Measurements from ENCODE around the gene C1orf50. TPM values are rescaled to one million over a fixed set of nuclear protein-coding genes. Genes with fewer than 3 reads are reported as not detected.

C1orf50 gene
- total RNA-seq, 2 experiments from 2014 or later, result 23.1 to 23.9 TPM

DNA sequence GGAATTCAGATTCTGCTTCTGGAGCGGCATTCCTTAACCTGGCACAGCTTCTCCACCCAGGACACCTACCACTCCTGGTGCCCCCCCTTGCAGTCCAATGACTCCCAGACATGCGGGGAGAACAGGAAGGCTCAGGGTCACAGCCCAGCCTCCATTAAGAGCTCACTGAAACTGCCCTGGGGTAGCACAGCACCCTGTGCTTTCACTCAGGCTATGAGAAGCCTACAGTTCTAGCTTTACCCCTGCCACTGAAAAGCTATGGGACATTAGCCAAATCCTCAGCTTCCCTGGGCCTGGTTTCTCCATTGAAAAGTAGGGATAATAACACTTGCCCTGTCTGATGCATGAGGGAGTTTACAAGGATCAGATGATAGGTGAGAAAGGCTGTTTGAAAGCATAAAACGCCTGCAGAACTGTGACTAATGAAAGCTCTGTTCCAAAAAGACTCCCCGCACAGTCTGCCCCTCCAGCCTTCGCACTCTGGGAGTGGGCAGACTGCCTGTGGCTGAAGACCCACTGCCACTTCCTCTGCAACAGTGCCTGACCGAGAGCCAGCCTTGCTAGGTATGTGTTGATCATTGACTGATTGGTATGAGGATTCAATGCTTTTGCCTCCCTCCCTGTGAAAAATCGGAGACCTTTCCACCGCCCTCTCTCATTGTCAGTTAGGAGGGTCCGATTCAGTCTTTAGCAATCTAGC is 24.3 kb upstream of the C1orf50 start:
- DNase-seq (no peak), ATAC-seq (ENCODE audit: poor library complexity) (no peak)
- Histone ChIP-seq H3K27me3 (ENCODE audit: control insufficient read depth in 1 of 2, insufficient read depth in 2 of 2, low read length in 2 of 2) (no peaks in the 10 kb centered on the region), H3K36me3 (ENCODE audit: insufficient read depth, low read length) (peaks cover 16% of the 10 kb centered on the region), H3K9me3 (ENCODE audit: control insufficient read depth in 1 of 2, insufficient read depth in 1 of 2, low read length in 2 of 2) (no peaks in the 10 kb centered on the region), H3K4me1 (ENCODE audit: insufficient read depth, low read length) (no peaks in the 10 kb centered on the region), H3K27ac (ENCODE audit: low read depth in 1 of 2, low read length in 2 of 2) (no peak overlapping the region), H3K4me3 (ENCODE audit: low read length) (no peak overlapping the region)
- intact Hi-C loops (cut with DNase I, micrococcal nuclease), result no loop called here
- CTCF ChIA-PET, result interaction anchor here (0.6 kb wide), 1 partner anchor 14 kb away, joined by 3 read pairs; no protein-coding TSS in a partner anchor
- Mint-ChIP-seq H3K9me3 (no peaks in the 10 kb centered on the region), H3K27me3 (no peaks in the 10 kb centered on the region), H3K4me3 (no peak overlapping the region), H3K4me1 (ENCODE audit: low read depth) (no peaks in the 10 kb centered on the region), H3K27ac (no peak overlapping the region), H3K36me3 (ENCODE audit: low read depth) (peaks cover 25% of the 10 kb centered on the region)
- TF ChIP-seq, protein P1, sequence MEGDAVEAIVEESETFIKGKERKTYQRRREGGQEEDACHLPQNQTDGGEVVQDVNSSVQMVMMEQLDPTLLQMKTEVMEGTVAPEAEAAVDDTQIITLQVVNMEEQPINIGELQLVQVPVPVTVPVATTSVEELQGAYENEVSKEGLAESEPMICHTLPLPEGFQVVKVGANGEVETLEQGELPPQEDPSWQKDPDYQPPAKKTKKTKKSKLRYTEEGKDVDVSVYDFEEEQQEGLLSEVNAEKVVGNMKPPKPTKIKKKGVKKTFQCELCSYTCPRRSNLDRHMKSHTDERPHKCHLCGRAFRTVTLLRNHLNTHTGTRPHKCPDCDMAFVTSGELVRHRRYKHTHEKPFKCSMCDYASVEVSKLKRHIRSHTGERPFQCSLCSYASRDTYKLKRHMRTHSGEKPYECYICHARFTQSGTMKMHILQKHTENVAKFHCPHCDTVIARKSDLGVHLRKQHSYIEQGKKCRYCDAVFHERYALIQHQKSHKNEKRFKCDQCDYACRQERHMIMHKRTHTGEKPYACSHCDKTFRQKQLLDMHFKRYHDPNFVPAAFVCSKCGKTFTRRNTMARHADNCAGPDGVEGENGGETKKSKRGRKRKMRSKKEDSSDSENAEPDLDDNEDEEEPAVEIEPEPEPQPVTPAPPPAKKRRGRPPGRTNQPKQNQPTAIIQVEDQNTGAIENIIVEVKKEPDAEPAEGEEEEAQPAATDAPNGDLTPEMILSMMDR (IDR thresholded peaks at IDR 0.05), result no peak
- POLR2A ChIA-PET, result no interaction called here

- H3K27me3 Mint-ChIP-seq, result no peaks in the 10 kb centered on the region
- Histone ChIP-seq H3K4me1 (ENCODE audit: insufficient read depth, low read length) (no peaks in the 10 kb centered on the region), H3K27ac (ENCODE audit: low read depth in 1 of 2, low read length in 2 of 2) (no peak overlapping the region), H3K4me3 (ENCODE audit: low read length) (no peak overlapping the region), H3K27me3 (ENCODE audit: control insufficient read depth in 1 of 2, insufficient read depth in 2 of 2, low read length in 2 of 2) (no peaks in the 10 kb centered on the region), H3K36me3 (ENCODE audit: insufficient read depth, low read length) (peaks cover 22% of the 10 kb centered on the region), H3K9me3 (ENCODE audit: control insufficient read depth in 1 of 2, insufficient read depth in 1 of 2, low read length in 2 of 2) (no peaks in the 10 kb centered on the region)
- H3K4me1 Mint-ChIP-seq (ENCODE audit: low read depth), result no peaks in the 10 kb centered on the region
- DNase-seq (no peak), ATAC-seq (ENCODE audit: poor library complexity) (no peak)
- intact Hi-C loops (cut with DNase I, micrococcal nuclease), result no loop called here
- H3K27ac Mint-ChIP-seq, result no peak overlapping the region
- H3K4me3 Mint-ChIP-seq, result no peak overlapping the region
- no peaks in the 10 kb centered on the region for H3K9me3 Mint-ChIP-seq
- TF ChIP-seq, protein P1 (IDR thresholded peaks at IDR 0.05), result no peak
- peaks cover 32% of the 10 kb centered on the region for H3K36me3 Mint-ChIP-seq (ENCODE audit: low read depth)
- ChIA-PET CTCF (interaction anchor here (0.6 kb wide), 1 partner anchor 15 kb away, joined by 3 read pairs; no protein-coding TSS in a partner anchor), POLR2A (no interaction called here)
Measured at GRCh38 chr1:42743317-42744147, 23.5 kb upstream of the C1orf50 start.

GRCh38 chr1:42744148-42744413 is 23.0 kb upstream of the C1orf50 start:
- Mint-ChIP-seq H3K27ac (no peak overlapping the region), H3K36me3 (ENCODE audit: low read depth) (peaks cover 38% of the 10 kb centered on the region), H3K27me3 (no peaks in the 10 kb centered on the region), H3K4me1 (ENCODE audit: low read depth) (no peaks in the 10 kb centered on the region), H3K9me3 (no peaks in the 10 kb centered on the region), H3K4me3 (no peak overlapping the region)
- ATAC-seq (ENCODE audit: poor library complexity) (no peak), DNase-seq (no peak)
- intact Hi-C loops (cut with DNase I, micrococcal nuclease), result no loop called here
- ChIA-PET CTCF (no interaction called here), POLR2A (no interaction called here)
- H3K27me3 ChIP-seq (ENCODE audit: control insufficient read depth in 1 of 2, insufficient read depth in 2 of 2, low read length in 2 of 2), result no peaks in the 10 kb centered on the region
- no peaks in the 10 kb centered on the region for H3K9me3 ChIP-seq (ENCODE audit: control insufficient read depth in 1 of 2, insufficient read depth in 1 of 2, low read length in 2 of 2)
- peaks cover 27% of the 10 kb centered on the region for H3K36me3 ChIP-seq (ENCODE audit: insufficient read depth, low read length)
- H3K4me1 ChIP-seq (ENCODE audit: insufficient read depth, low read length), result no peaks in the 10 kb centered on the region
- TF ChIP-seq, protein P1 (IDR thresholded peaks at IDR 0.05), result no peak
- no peak overlapping the region for H3K27ac ChIP-seq (ENCODE audit: low read depth in 1 of 2, low read length in 2 of 2)
- no peak overlapping the region for H3K4me3 ChIP-seq (ENCODE audit: low read length)
